Right lobe of liver (tissue), 4 donors: ENCODE results near the gene CCDC9.

Experiments
- CTCF ChIP-seq, 4 donors: fragments of 200-600 bp in 3 of 4; fragments of 450-650 bp in 1 of 4; IDR thresholded peaks; one replicate each; pipeline versions ENCODE4 v1.5.1 to v1.8.0; 2016 to 2022; ENCODE audit warnings: antibody characterized with exemption in 4 of 4, mild to moderate bottlenecking in 2 of 4
- POLR2A ChIP-seq: fragments of 450-650 bp; IDR thresholded peaks from one replicate; pipeline ENCODE4 v1.6.1; 2017; ENCODE audit warnings: antibody characterized with exemption, mild to moderate bottlenecking
- donor health status: DM: no; HTN: no; CAD: no.
- donor health status: DM: no; HTN: no; CAD: no.
- donor health status: DM: no; HTN: yes; CAD: no.

- TF ChIP-seq CTCF (IDR thresholded peaks at IDR 0.05) (peak in 2 of 4 donors; percentile 26 to 29), POLR2A (peak; percentile 95)
These were observed 29.6 kb upstream of the CCDC9 start for GRCh38 chr19:47226426-47227351.
